ENCODE measurements around the gene KNDC1.

The KNDC1 gene

GRCh38 chr10:133202778-133203651, 43.0 kb downstream of the KNDC1 start:
- Histone ChIP-seq H2AFZ (ENCODE audit: low read length) (no peak overlapping the region), H3K4me3 (ENCODE audit: low read length) (no peak overlapping the region), H3K27me3 (replicated peaks; ENCODE audit: insufficient read depth, low read length) (peaks cover 66% of the 10 kb centered on the region), H3K9me3 (replicated peaks; ENCODE audit: insufficient read depth, low read length) (no peaks in the 10 kb centered on the region), H3F3A (ENCODE audit: insufficient read depth, low read length) (no peaks in the 10 kb centered on the region), H3K36me3 (replicated peaks; ENCODE audit: insufficient read depth, low read length) (no peaks in the 10 kb centered on the region), H4K20me1 (ENCODE audit: insufficient read depth, low read length) (no peaks in the 10 kb centered on the region), H3K4me1 (ENCODE audit: low read length) (no peaks in the 10 kb centered on the region), H3K9me2 (replicated peaks; ENCODE audit: insufficient read depth, low read length) (no peaks in the 10 kb centered on the region), H3K9ac (ENCODE audit: low read length) (no peak overlapping the region), H3K4me2 (ENCODE audit: low read depth, low read length) (no peak overlapping the region), H3K27ac (ENCODE audit: low read length) (no peak overlapping the region), H3K79me2 (ENCODE audit: low read length) (no peaks in the 10 kb centered on the region)
- TF ChIP-seq EZH2phosphoT487 (IDR thresholded peaks at IDR 0.05; ENCODE audit: low read length): no peak
- no peak for TF ChIP-seq CTCF (IDR thresholded peaks at IDR 0.05; ENCODE audit: low read length)
- no peak for TF ChIP-seq EZH2 (optimal IDR thresholded peaks at IDR 0.05; ENCODE audit: low read depth, low read length)
- no peak for DNase-seq

- Histone ChIP-seq H2AFZ (ENCODE audit: low read length) (no peak overlapping the region), H3K27ac (ENCODE audit: low read length) (no peak overlapping the region), H3K9me3 (replicated peaks; ENCODE audit: insufficient read depth, low read length) (no peaks in the 10 kb centered on the region), H3F3A (ENCODE audit: insufficient read depth, low read length) (no peaks in the 10 kb centered on the region), H3K36me3 (replicated peaks; ENCODE audit: insufficient read depth, low read length) (no peaks in the 10 kb centered on the region), H4K20me1 (ENCODE audit: insufficient read depth, low read length) (no peaks in the 10 kb centered on the region), H3K27me3 (replicated peaks; ENCODE audit: insufficient read depth, low read length) (peaks cover 66% of the 10 kb centered on the region), H3K9me2 (replicated peaks; ENCODE audit: insufficient read depth, low read length) (no peaks in the 10 kb centered on the region), H3K4me3 (ENCODE audit: low read length) (no peak overlapping the region), H3K9ac (ENCODE audit: low read length) (no peak overlapping the region), H3K4me2 (ENCODE audit: low read depth, low read length) (no peak overlapping the region), H3K79me2 (ENCODE audit: low read length) (no peaks in the 10 kb centered on the region), H3K4me1 (ENCODE audit: low read length) (no peaks in the 10 kb centered on the region)
- TF ChIP-seq CTCF (IDR thresholded peaks at IDR 0.05; ENCODE audit: low read length) (no peak), EZH2phosphoT487 (IDR thresholded peaks at IDR 0.05; ENCODE audit: low read length) (no peak), EZH2 (optimal IDR thresholded peaks at IDR 0.05; ENCODE audit: low read depth, low read length) (no peak)
- no peak for DNase-seq
Observed at GRCh38 chr10:133203652-133204195, 43.7 kb downstream of the KNDC1 start.

GRCh38 chr10:133204226-133205015, 44.4 kb downstream of the KNDC1 start:
- no peak overlapping the region for H2AFZ ChIP-seq (ENCODE audit: low read length)
- no peaks in the 10 kb centered on the region for H3K4me1 ChIP-seq (ENCODE audit: low read length)
- TF ChIP-seq EZH2phosphoT487 (IDR thresholded peaks at IDR 0.05; ENCODE audit: low read length) (no peak), EZH2 (optimal IDR thresholded peaks at IDR 0.05; ENCODE audit: low read depth, low read length) (no peak), CTCF (IDR thresholded peaks at IDR 0.05; ENCODE audit: low read length) (no peak)
- no peaks in the 10 kb centered on the region for H3K9me3 ChIP-seq (replicated peaks; ENCODE audit: insufficient read depth, low read length)
- H3K9me2 ChIP-seq (replicated peaks; ENCODE audit: insufficient read depth, low read length): no peaks in the 10 kb centered on the region
- H3F3A ChIP-seq (ENCODE audit: insufficient read depth, low read length): no peaks in the 10 kb centered on the region
- H3K79me2 ChIP-seq (ENCODE audit: low read length): no peaks in the 10 kb centered on the region
- H3K9ac ChIP-seq (ENCODE audit: low read length): no peak overlapping the region
- no peak overlapping the region for H3K4me2 ChIP-seq (ENCODE audit: low read depth, low read length)
- H3K27ac ChIP-seq (ENCODE audit: low read length): no peak overlapping the region
- no peak overlapping the region for H3K4me3 ChIP-seq (ENCODE audit: low read length)
- peaks cover 60% of the 10 kb centered on the region for H3K27me3 ChIP-seq (replicated peaks; ENCODE audit: insufficient read depth, low read length)
- no peak for DNase-seq
- H4K20me1 ChIP-seq (ENCODE audit: insufficient read depth, low read length): no peaks in the 10 kb centered on the region
- H3K36me3 ChIP-seq (replicated peaks; ENCODE audit: insufficient read depth, low read length): no peaks in the 10 kb centered on the region

All from MM.1S (cell line).